ENCODE results near the gene PLGRKT.
"Not testable (repeated sequence)": the region's sequence is repeated elsewhere in the genome, so short reads cannot be mapped to it uniquely, and the experiment has no call there.

PLGRKT gene

DNA sequence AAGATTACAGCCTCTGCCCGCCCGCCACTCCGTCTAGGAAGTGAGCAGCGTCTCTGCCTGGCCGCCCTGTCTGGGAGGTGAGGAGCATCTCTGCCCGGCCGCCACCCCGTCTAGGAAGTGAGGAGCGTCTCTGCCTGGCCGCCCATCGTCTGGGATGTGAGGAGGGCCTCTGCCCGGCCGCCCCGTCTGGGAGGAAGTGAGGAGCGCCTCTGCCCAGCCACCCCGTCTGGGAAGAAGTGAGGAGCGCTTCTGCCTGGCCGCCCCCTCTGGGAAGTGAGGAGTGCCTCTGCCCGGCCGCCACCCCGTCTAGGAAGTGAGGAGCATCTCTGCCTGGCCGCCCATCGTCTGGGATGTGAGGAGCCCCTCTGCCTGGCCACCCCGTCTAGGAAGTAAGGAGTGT lies 4.8 kb downstream of the PLGRKT start:
- not testable (repeated sequence) for DNase-seq (ENCODE audit: low spot score)

GRCh38 chr9:5430912-5431311 lies 6.8 kb downstream of the PLGRKT start:
- DNase-seq (ENCODE audit: low spot score), result no peak

DNA sequence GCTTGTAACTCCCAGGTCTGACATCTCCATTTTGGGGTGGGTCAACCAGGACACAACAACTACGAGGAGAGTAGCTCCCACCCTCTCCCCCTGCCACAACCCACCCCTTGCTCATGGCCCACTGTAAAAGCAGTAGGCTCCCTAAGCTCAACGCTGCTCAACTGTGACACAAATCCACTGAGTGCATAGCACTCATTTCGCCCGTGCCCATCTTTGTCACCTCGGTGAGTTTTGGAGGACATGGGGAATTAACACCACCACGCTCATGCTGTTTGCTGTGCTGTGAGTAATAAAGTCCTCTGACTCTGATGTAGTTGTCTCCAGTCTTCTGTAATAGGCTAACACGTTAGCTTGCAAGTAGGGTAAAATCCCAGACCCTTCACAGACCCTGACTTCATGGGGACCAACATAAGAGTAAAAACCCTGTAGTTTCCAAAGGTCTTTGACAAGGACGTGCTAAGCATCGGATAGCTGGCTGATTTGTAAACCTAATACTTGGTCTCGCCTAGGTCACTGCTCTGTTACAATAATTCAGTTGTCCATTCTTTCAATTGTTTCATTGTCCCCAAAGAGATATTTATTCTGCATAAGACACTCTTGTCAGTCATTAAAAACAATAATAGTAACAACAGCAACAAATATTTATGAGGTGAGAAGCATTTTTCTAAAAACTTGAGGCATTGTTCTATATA lies 7.7 kb downstream of the PLGRKT start:
- DNase-seq (ENCODE audit: low spot score), result no peak

DNA sequence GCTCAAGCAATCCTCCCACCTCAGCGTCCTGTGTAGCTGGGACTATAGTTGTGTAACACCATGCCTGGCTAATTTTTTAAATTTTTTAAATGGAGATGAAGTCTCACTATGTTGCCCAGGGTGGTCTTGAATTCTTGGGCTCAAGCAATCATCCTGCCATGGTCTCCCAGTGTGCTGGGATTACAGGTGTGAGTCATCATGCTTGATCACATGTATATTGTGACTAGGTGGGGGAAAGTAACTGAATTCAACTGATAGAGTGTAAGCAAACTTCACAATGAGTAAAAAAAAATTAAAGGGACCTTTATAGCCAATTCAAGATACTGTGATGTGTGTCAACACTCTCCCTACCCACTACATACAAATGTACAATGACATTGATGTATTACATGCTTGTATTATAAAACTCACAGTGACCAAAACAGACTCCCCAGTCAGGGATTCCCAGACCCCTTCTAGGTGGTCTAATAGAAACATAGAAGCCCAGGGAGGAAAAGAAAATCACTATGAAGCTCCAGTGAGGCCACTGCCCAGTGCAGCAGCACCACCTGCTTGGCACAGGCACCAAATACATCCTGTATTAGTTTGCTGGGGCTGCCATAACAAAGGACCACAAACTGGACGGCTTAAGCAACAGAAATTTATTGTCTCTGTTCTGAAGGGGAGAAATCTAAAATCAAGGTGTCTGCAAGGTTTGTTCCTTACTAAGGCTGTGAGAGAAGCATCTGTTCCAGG lies 8.8 kb downstream of the PLGRKT start:
- DNase-seq (ENCODE audit: low spot score), result no peak

DNA sequence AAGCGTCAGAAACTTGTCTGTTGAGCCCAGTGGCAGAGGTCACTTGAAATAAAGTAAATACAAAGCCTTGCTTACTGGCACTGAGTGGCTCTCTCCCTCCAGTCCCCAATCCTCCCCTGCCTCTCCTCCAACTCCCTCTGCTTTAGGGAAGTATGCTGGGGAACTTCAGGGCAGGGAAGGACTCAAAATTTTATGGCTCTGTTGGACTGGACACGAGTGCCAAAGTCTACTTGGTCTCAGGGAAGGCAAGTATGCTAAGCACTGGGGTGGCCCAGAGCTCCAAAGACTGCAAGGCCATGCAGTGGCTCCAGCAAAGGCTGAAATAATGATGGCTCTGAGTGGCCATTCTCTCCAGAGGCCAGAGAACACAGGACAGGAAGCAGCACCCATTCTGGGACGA lies 9.6 kb downstream of the PLGRKT start:
- no peak for DNase-seq (ENCODE audit: low spot score)

DNA sequence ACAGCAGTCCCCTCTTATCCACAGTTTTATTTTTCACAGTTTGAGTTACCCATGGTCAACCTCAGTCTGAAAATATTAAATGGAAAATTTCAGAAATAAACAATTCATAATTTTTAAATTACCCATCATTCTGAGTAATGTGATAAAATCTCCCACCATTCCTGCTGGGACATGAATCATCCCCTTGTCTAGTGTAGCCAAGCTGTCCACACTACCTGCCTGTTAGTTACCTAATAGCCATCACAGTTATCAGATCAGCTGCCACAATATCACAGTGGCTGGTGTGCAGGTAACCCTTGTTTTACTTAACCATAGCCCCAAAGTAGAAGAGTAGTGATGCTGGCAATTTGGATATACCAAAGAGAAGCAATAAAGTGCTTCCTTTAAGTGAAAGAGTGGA lies 10.7 kb downstream of the PLGRKT start:
- no peak for DNase-seq (ENCODE audit: low spot score)

DNA sequence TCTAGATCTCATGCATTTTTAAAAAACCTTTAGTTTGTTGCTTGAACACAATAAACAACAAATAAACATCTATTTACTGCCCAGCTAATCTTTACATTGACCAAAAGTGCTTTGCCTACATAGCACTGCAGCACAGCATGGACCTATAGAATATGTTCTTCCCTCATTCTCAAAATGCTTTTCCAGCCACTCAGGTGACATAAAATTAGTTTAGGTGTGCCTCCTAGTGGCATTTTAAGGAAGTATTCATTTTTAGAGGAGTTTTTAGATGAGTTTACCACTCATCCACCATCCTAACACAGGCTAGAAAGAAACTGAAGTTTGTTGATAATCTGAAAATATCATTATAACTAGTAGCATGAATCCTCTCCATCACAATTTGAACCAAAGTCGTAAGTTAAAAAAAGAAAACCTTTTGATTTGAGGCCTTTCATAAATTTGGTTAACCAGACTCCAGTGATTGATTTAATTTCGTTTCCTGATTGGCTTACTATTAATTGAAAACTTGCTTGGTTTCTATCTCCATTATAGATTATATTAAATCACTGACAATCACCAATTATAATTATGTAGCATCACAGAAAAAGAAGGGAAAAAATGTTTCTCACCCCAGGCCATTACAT lies 12.6 kb downstream of the PLGRKT start:
- DNase-seq (ENCODE audit: low spot score), result peak; percentile 15

- no peak for DNase-seq (ENCODE audit: low spot score)
These were observed 15.4 kb downstream of the PLGRKT start for GRCh38 chr9:5422276-5422675.

GRCh38 chr9:5421163-5421562 lies 16.6 kb downstream of the PLGRKT start:
- DNase-seq (ENCODE audit: low spot score), result no peak

GRCh38 chr9:5419987-5420386 lies 17.7 kb downstream of the PLGRKT start:
- DNase-seq (ENCODE audit: low spot score), result no peak

DNA sequence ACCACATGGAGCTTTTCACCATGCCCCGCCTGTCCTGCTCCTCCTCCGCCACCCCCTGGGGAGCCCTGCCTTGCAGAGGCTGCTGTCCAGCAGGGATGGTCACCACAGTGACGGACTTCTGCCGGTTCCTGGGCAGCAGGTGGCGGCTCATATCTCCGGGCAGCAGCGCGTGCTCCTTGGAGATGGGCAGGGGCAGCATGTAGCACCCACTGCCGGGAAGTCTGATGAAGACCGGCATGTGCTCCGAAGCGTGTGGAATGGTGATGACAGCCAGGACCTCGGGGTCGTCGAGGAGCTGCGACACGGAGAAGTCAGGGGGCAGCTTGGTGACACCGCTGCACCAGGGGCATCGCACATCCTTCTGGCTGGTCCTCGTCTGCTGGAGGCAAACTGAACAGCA lies 19.2 kb downstream of the PLGRKT start:
- no peak for DNase-seq (ENCODE audit: low spot score)

GRCh38 chr9:5416953-5417352 lies 20.8 kb downstream of the PLGRKT start:
- DNase-seq (ENCODE audit: low spot score), result no peak

GRCh38 chr9:5408596-5408995 lies 29.1 kb downstream of the PLGRKT start:
- DNase-seq (ENCODE audit: low spot score), result no peak

DNA sequence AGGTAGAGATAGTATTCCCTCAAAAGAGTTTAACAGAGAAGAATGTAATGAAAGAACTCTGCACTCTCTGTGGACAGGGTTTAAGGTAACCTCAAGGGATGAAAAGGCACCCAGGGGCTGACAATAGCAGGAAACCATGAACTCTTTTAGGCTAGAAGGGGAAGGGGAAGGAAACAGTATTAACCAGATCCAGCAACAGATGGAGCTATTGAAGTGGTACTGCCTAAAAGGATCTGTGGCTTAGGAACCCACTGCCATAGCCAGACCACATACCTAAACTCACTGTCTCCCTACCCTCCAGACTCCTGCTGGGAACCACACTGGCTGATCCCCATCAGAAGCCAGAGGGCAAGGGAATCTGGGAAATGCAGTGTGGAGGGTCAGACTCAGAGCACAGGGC lies 35.5 kb downstream of the PLGRKT start:
- DNase-seq (ENCODE audit: low spot score), result no peak

- not testable (repeated sequence) for DNase-seq (ENCODE audit: low spot score)
These were observed 40.2 kb downstream of the PLGRKT start for GRCh38 chr9:5397547-5397946.

GRCh38 chr9:5395428-5395827 lies 42.3 kb downstream of the PLGRKT start:
- no peak for DNase-seq (ENCODE audit: low spot score)

- not testable (repeated sequence) for DNase-seq (ENCODE audit: low spot score)
These were observed 43.7 kb downstream of the PLGRKT start for GRCh38 chr9:5393976-5394375.

GRCh38 chr9:5393497-5393896 lies 44.2 kb downstream of the PLGRKT start:
- no peak for DNase-seq (ENCODE audit: low spot score)

- no peak for DNase-seq (ENCODE audit: low spot score)
These were observed 45.4 kb downstream of the PLGRKT start for GRCh38 chr9:5392285-5392684.

DNA sequence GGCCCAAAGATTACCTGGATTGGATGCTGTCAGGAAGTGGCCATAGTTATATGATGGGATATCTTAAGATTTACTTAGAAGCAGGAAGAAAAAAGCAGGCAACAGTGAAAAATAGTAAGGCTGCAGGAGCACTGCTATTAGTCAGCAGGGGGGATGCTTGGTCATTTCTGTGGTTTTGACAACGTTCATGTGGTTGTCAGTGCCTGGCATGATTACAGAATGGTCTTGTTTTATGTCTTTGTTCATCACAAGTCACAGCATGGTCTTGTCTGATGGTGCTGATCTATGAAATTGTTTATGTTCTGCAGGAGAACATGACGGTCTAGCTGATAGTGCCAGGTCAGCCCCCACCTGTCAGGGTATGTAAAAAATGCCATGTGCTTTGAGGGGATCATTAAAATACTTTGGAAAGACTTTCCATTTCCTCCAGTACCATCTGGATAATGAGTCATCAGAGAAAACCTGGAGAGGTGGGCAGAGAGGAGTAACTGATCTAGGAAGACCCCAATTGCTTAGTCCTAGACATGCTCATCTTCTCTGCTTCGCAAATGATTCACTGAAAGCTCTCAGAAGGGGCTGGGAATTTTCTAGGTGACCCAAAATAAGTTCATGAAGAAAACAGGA lies 48.5 kb downstream of the PLGRKT start:
- no peak for DNase-seq (ENCODE audit: low spot score)

GRCh38 chr9:5388026-5388819 lies 49.5 kb downstream of the PLGRKT start:
- no peak for DNase-seq (ENCODE audit: low spot score)

DNA sequence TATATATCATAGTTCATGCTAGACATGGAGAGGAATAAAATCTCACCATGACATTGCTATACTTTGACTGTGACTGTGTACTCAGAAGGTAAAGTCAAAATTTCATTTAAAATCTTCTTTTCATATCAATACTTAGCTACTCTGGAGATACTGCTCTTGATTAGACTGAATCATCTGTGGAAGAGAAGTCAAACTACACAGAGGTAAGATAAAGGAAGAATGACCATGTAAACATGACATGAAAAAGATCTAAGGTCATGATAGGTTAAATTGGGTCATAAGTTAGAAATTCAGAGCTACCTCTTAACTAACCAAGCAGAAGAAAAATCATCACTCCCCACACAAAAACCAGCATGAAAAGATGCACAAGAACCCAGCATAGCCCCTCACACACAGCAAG lies 53.3 kb downstream of the PLGRKT start:
- DNase-seq (ENCODE audit: low spot score), result no peak
